ENCODE measurements around the gene RHOC. TPM values are rescaled to one million over a fixed set of nuclear protein-coding genes. Genes with fewer than 3 reads are reported as not detected.

Gene RHOC
- total and polyA plus RNA-seq, 2 experiments from 2014 or later = 340 to 610 TPM

DNA sequence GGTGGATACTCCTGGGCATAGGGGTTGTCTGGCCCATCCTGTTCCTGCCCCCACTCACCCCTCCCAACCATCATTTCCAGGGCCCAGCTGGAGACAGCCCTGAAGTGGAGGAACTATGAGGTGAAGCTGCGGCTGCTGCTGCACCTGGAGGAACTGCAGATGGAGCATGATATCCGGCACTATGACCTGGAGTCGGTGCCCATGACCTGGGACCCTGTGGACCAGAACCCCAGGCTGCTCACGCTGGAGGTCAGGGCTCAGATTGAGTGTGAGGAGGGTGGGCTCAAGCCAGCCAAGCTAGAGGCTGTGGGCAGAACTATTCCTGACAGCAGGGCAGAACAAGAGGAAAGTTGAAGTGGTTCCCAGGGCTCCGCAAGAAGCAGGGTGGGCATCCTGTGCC, 14.2 kb downstream of the RHOC start:
- 98% methylated on average over 5 of the region's 5 CpGs for WGBS (ENCODE audit: low lambda C conversion rate, missing lambda C conversion rate)
- H3K36me3 ChIP-seq (replicated peaks; ENCODE audit: insufficient read depth, low read depth) = no peaks in the 10 kb centered on the region
- peaks cover 4% of the 10 kb centered on the region for H3K79me2 ChIP-seq

GRCh38 chr1:112689842-112690237, 17.1 kb downstream of the RHOC start:
- H2AFZ ChIP-seq = no peak overlapping the region
- H4K20me1 ChIP-seq (ENCODE audit: insufficient read depth, poor library complexity, severe bottlenecking) = peaks cover 6% of the 10 kb centered on the region
- H3K27me3 ChIP-seq = no peaks in the 10 kb centered on the region
- no peaks in the 10 kb centered on the region for H3K36me3 ChIP-seq (replicated peaks; ENCODE audit: insufficient read depth, low read depth)
- 94% methylated on average over 11 of the region's 11 CpGs for WGBS (ENCODE audit: low lambda C conversion rate, missing lambda C conversion rate)
- no peak overlapping the region for H3K4me2 ChIP-seq
- no peak overlapping the region for H3K4me3 ChIP-seq
- TF ChIP-seq EZH2phosphoT487 (IDR thresholded peaks at IDR 0.05; ENCODE audit: low read depth, severe bottlenecking, unreplicated experiment) (no peak), EZH2 (IDR thresholded peaks at IDR 0.05; ENCODE audit: borderline replicate concordance) (no peak)
- TF ChIP-seq, protein P1, sequence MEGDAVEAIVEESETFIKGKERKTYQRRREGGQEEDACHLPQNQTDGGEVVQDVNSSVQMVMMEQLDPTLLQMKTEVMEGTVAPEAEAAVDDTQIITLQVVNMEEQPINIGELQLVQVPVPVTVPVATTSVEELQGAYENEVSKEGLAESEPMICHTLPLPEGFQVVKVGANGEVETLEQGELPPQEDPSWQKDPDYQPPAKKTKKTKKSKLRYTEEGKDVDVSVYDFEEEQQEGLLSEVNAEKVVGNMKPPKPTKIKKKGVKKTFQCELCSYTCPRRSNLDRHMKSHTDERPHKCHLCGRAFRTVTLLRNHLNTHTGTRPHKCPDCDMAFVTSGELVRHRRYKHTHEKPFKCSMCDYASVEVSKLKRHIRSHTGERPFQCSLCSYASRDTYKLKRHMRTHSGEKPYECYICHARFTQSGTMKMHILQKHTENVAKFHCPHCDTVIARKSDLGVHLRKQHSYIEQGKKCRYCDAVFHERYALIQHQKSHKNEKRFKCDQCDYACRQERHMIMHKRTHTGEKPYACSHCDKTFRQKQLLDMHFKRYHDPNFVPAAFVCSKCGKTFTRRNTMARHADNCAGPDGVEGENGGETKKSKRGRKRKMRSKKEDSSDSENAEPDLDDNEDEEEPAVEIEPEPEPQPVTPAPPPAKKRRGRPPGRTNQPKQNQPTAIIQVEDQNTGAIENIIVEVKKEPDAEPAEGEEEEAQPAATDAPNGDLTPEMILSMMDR (IDR thresholded peaks at IDR 0.05; ENCODE audit: poor library complexity) = no peak
- H3K79me2 ChIP-seq = peaks cover 31% of the 10 kb centered on the region
- H3K4me1 ChIP-seq (ENCODE audit: insufficient read depth) = no peaks in the 10 kb centered on the region
- DNase-seq (ENCODE audit: low spot score) = no peak
- no peaks in the 10 kb centered on the region for H3K9me3 ChIP-seq (ENCODE audit: low read depth)
- H3K9me2 ChIP-seq (replicated peaks; ENCODE audit: insufficient read depth) = no peaks in the 10 kb centered on the region
- no peak overlapping the region for H3K27ac ChIP-seq

More for the DNA sequence above, 14.2 kb downstream of the RHOC start:
- no peaks in the 10 kb centered on the region for H3K9me2 ChIP-seq (replicated peaks; ENCODE audit: insufficient read depth)
- peaks cover 6% of the 10 kb centered on the region for H3K4me1 ChIP-seq (ENCODE audit: insufficient read depth)
- H4K20me1 ChIP-seq (ENCODE audit: insufficient read depth, poor library complexity, severe bottlenecking) = no peaks in the 10 kb centered on the region
- no peak for DNase-seq (ENCODE audit: low spot score)
- H2AFZ ChIP-seq = no peak overlapping the region
- no peak overlapping the region for H3K4me3 ChIP-seq
- no peak overlapping the region for H3K4me2 ChIP-seq
- no peaks in the 10 kb centered on the region for H3K9me3 ChIP-seq (ENCODE audit: low read depth)
- TF ChIP-seq, protein P1 (IDR thresholded peaks at IDR 0.05; ENCODE audit: poor library complexity) = no peak
- TF ChIP-seq EZH2 (IDR thresholded peaks at IDR 0.05; ENCODE audit: borderline replicate concordance) (no peak), EZH2phosphoT487 (IDR thresholded peaks at IDR 0.05; ENCODE audit: low read depth, severe bottlenecking, unreplicated experiment) (no peak)
- no peak overlapping the region for H3K27ac ChIP-seq
- no peaks in the 10 kb centered on the region for H3K27me3 ChIP-seq

DNA sequence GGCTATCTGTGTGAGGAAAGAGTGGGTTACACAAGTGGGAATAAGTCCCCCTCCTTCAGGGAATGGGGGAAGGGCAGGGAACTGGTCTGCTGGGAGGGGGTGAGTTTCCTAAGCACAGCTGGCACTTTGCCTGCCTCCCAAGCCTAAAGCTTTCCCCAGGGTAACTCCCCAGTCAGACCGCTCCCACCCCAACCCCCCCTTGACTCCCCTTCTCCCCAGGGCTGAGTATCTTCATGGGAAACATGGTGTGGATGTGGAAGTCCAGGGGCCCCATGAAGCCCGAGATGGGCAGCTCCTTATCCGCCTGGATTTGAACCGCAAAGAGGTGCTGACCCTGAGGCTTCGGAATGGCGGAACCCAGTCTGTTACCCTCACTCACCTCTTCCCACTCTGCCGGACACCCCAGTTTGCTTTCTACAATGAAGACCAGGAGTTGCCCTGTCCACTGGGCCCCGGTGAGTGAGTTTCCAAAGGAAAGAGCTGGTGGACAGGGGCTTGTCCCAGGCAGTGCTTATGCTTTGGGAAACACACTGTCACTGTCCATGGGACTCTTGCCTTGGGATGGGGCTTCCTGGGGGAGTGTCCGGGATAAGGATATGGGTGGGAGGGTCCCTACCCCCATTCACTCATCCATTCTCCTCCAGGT, 17.6 kb downstream of the RHOC start:
- 97% methylated on average over 8 of the region's 9 CpGs for WGBS (ENCODE audit: low lambda C conversion rate, missing lambda C conversion rate)
- no peaks in the 10 kb centered on the region for H3K4me1 ChIP-seq (ENCODE audit: insufficient read depth)
- H4K20me1 ChIP-seq (ENCODE audit: insufficient read depth, poor library complexity, severe bottlenecking) = peaks cover 6% of the 10 kb centered on the region
- H3K9me3 ChIP-seq (ENCODE audit: low read depth) = no peaks in the 10 kb centered on the region
- TF ChIP-seq, protein P1 (IDR thresholded peaks at IDR 0.05; ENCODE audit: poor library complexity) = no peak
- TF ChIP-seq EZH2 (IDR thresholded peaks at IDR 0.05; ENCODE audit: borderline replicate concordance) (no peak), EZH2phosphoT487 (IDR thresholded peaks at IDR 0.05; ENCODE audit: low read depth, severe bottlenecking, unreplicated experiment) (no peak)
- H3K27me3 ChIP-seq = no peaks in the 10 kb centered on the region
- H3K4me2 ChIP-seq = no peak overlapping the region
- peaks cover 36% of the 10 kb centered on the region for H3K79me2 ChIP-seq
- H3K4me3 ChIP-seq = no peak overlapping the region
- no peaks in the 10 kb centered on the region for H3K9me2 ChIP-seq (replicated peaks; ENCODE audit: insufficient read depth)
- H3K36me3 ChIP-seq (replicated peaks; ENCODE audit: insufficient read depth, low read depth) = no peaks in the 10 kb centered on the region
- no peak for DNase-seq (ENCODE audit: low spot score)
- no peak overlapping the region for H2AFZ ChIP-seq
- H3K27ac ChIP-seq = no peak overlapping the region

Data from hepatocyte (in vitro differentiated cells).